Activated naive CD4-positive, alpha-beta T cell treated with anti-CD3 and anti-CD28 coated beads, Interleukin-2, amount 10 ng/mL, durations not matched to agents 7 days and 5 days (primary cell): ENCODE measurements around the gene DOCK11.

Source experiments
- CTCF ChIA-PET: fragments of 350-600 bp; sonication (Branson Sonifier 250); formaldehyde crosslinking; loops from one replicate; lab custom pipeline; 2021; ENCODE audit warnings: antibody characterized with exemption; lab: Charles Lee
- DNase-seq: peaks from one replicate; pipeline ENCODE4 v3.0.0-alpha.2; 2020
- H3K27ac Mint-ChIP-seq: one replicate; pipeline ENCODE4 v1.8.0; 2021; ENCODE audit warnings: mild to moderate bottlenecking, moderate library complexity, mixed read lengths
- H3K27me3 Mint-ChIP-seq: one replicate; pipeline ENCODE4 v1.8.0; 2021; ENCODE audit warnings: mild to moderate bottlenecking, mixed read lengths
- H3K36me3 Mint-ChIP-seq: one replicate; pipeline ENCODE4 v1.8.0; 2021; ENCODE audit warnings: mixed read lengths
- H3K4me1 Mint-ChIP-seq: one replicate; pipeline ENCODE4 v1.8.0; 2021; ENCODE audit warnings: mixed read lengths
- H3K4me3 Mint-ChIP-seq: one replicate; pipeline ENCODE4 v1.8.0; 2021; ENCODE audit warnings: mild to moderate bottlenecking, moderate library complexity, mixed read lengths
- H3K9me3 Mint-ChIP-seq: one replicate; pipeline ENCODE4 v1.8.0; 2021; ENCODE audit warnings: mixed read lengths

DOCK11 gene

DNA sequence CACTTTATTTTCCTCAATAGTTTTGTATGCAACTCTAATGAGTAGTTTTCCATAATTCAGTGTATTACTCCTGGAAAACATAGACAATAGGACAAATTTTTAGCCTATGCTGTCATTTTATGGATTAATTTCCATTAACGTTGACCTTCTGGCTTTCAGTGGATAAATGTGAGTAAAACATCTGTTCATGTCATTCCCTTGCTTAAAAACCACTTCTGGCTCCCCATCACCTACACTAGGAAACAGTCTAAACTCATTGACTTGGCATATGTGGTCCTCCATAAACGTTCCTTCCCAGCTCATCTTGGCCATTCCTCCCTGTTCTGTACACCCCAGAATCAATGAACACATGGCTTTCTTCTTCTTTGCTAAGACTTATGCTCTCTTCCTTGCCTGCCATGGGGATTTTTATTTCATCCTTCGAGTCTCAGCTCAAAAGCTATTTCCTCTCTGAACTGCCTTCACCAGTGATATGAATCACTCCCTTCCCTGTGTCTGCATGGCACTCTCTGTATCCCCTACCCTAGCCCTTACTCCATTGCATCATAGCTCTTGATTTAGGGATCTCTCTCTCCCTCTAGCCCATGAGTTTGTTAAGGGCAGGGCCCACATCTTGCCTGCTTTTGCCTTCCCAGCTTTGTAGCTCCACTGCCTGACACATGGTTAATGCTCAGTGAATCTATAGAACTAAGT, 34.8 kb downstream of the DOCK11 start:
- CTCF ChIA-PET: interaction anchor here (0.9 to 1.9 kb wide), 2 partner anchors 33 to 71 kb away, joined by 3 to 7 read pairs; no protein-coding TSS in a partner anchor
- H3K27ac Mint-ChIP-seq: peak overlapping the region; percentile 98
- no peaks in the 10 kb centered on the region for H3K27me3 Mint-ChIP-seq
- peak overlapping the region; percentile 43 for H3K4me3 Mint-ChIP-seq
- no peaks in the 10 kb centered on the region for H3K9me3 Mint-ChIP-seq
- peaks cover 80% of the 10 kb centered on the region for H3K4me1 Mint-ChIP-seq
- H3K36me3 Mint-ChIP-seq: peaks cover 29% of the 10 kb centered on the region
- DNase-seq: no peak

DNA sequence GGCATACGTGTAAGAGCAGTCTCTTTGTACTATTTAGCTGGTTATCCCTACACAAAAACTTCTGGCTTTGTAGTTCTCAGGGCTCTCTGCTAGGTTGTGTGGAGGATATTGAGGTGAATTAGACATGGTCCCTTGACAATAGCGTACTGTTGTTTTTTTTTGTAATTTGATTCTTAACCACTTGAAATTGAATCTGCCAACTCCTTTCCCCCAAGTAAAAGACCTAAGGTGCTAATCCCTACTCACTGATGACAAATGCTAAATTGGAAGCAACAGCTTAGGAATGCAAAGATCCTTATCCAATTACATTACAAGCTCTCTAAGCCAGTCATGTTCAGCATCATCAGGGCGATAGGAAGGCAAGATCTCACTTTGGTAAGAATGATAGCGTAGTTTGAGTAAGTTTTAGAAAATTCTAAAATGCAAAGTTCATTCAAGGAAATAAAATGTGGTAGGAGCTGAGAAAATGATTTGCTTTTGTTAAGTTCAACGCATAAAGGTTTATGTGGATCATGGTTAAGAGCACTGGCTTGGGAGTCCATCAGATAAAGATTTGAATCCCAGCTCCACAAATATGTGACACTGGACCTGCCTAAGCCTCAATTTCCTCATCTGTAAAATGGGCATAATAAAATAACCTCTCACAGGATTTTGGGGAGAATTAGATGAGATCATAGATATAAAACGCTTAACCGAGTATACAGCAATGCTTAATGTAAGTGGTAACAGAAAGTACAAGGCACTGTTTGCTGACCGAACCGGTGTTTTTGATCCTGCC, 39.3 kb downstream of the DOCK11 start:
- H3K4me1 Mint-ChIP-seq: peaks cover 77% of the 10 kb centered on the region
- CTCF ChIA-PET: interaction anchor here (0.7 kb wide), 1 partner anchor 44 kb away, joined by 3 read pairs; no protein-coding TSS in a partner anchor
- H3K27me3 Mint-ChIP-seq: no peaks in the 10 kb centered on the region
- H3K27ac Mint-ChIP-seq: no peak overlapping the region
- no peak for DNase-seq
- H3K36me3 Mint-ChIP-seq: peaks cover 20% of the 10 kb centered on the region
- no peak overlapping the region for H3K4me3 Mint-ChIP-seq
- no peaks in the 10 kb centered on the region for H3K9me3 Mint-ChIP-seq

DNA sequence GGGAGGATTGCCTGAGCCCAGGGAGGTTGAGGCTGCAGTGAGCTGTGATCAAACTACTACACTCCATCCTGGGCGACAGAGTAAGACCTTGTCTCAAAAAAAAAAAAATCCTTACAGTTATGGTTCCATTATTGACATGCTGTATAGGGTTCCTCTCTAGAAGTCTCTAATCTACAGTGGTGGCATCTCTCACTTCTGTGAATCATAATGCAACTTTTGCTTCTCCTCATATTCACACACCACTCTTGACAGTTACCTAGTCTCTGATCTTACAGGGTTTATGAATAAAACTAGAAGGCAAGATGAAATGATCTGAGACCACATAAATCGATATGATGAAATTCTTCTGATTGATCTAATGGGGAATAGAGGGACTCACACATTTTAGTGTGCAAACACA, 40.6 kb downstream of the DOCK11 start:
- H3K4me1 Mint-ChIP-seq: peaks cover 69% of the 10 kb centered on the region
- no peak overlapping the region for H3K4me3 Mint-ChIP-seq
- peaks cover 13% of the 10 kb centered on the region for H3K36me3 Mint-ChIP-seq
- CTCF ChIA-PET: no interaction called here
- no peaks in the 10 kb centered on the region for H3K27me3 Mint-ChIP-seq
- DNase-seq: no peak
- H3K27ac Mint-ChIP-seq: peak overlapping the region; percentile 81
- H3K9me3 Mint-ChIP-seq: no peaks in the 10 kb centered on the region

DNA sequence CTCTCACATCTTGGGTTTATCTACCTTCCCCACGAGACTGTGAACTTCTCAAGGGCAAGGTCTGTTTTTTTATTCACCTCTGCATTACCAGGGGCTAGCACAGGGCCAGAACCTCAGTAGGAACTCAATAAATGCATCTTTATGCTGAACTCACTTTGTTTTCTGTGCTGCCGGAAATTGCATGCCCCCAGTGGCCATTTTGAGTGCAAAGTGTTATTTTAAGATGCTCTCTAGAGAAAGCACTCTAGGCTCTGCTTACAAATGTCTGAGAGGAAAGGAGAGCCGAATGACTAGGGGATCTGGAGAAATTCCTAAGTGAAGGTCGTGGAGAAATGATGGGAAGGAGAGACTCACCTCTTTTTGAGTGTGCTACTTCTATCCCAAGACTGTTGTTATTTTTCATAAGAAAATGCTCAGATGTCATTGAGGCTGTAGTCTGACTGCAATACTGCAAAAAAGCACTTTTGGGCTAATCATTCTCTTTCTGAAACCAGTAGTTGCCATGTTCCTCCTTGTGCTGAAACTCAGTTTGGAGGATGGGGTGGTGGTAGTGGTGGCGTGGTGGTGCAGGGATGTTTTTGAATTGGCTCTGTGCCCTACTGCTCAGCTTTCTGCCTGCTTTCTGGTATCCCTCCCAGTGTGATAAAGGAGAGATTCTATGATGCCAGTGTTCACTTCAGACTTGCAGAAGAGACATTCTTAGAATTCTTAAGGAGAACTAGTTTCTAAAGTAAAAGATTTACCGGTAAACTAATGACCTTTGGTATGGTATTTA, 41.3 kb downstream of the DOCK11 start:
- DNase-seq: peak; percentile 58
- Mint-ChIP-seq H3K27ac (peak overlapping the region; percentile 81), H3K9me3 (no peaks in the 10 kb centered on the region), H3K4me3 (peak overlapping the region; percentile 35), H3K36me3 (peaks cover 12% of the 10 kb centered on the region), H3K4me1 (peaks cover 69% of the 10 kb centered on the region), H3K27me3 (no peaks in the 10 kb centered on the region)
- CTCF ChIA-PET: interaction anchor here (0.7 kb wide), 1 partner anchor 14 kb away, joined by 3 read pairs; no protein-coding TSS in a partner anchor

DNA sequence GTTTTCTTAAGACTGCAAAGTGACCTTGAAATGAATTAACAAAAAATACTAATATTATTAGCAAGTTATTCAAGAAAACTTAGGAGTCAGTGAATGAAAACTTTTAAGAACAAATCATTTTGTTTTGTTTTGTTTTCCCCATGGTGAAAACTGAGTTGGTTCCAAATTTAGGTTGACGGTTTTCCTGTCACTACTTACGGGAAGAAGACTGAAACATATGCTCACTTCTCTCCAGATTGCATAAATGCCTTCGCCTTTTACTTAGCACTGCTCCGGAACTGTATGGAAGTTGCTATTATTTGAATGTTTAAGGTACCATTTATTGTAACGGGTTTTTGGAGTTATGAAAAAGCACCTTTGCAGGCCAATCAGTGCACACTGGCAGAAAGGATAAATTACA, 42.8 kb downstream of the DOCK11 start:
- CTCF ChIA-PET: interaction anchor here (0.9 to 1.7 kb wide), 2 partner anchors 29 to 41 kb away, joined by 4 to 6 read pairs; no protein-coding TSS in a partner anchor
- Mint-ChIP-seq H3K36me3 (peaks cover 6% of the 10 kb centered on the region), H3K9me3 (no peaks in the 10 kb centered on the region), H3K4me1 (peaks cover 62% of the 10 kb centered on the region), H3K27ac (peak overlapping the region; percentile 46), H3K4me3 (no peak overlapping the region), H3K27me3 (no peaks in the 10 kb centered on the region)
- no peak for DNase-seq

DNA sequence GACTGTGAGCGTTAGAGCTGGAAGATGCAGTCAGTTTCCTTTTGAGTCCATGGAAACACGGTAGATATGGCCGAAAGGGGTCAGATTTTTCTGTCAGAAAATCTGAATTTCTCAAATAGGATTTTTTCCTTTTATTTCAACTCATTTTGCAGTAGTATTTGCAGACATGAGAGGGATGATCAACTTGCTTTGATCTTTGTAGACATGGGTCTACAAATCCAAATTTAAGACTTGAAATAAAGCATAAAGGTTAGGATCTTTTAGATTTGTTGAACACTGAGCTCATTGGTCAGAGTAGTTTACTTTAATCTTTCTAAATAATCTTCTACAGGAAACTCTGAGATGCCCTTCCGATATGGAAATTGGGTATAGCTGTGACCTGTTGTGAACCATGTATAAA, 44.7 kb downstream of the DOCK11 start:
- Mint-ChIP-seq H3K4me1 (peaks cover 45% of the 10 kb centered on the region), H3K27ac (no peak overlapping the region), H3K9me3 (no peaks in the 10 kb centered on the region), H3K27me3 (no peaks in the 10 kb centered on the region), H3K36me3 (peaks cover 15% of the 10 kb centered on the region), H3K4me3 (no peak overlapping the region)
- CTCF ChIA-PET: interaction anchor here (1.4 to 1.7 kb wide), 2 partner anchors 43 to 61 kb away, joined by 3 to 6 read pairs; no protein-coding TSS in a partner anchor
- no peak for DNase-seq

DNA sequence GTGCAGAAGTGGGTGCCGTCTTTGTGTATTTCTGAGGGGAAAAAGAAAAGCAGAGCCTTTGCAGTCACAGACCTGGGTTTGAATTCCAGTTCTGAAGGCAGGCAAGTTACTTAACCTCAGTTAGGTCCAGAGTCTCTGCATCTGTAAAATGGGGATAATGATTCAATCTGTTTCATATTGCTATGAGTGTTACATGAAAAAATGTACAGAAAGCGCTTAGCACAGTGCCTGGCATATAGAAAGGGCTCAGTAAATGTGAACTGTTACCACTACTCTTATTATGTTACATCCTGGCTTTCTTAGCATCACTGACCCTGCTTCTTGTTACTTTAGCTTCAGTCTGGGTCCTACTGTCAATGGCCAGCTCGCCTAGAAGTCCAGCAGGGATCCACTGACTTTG, 45.9 kb downstream of the DOCK11 start:
- Mint-ChIP-seq H3K4me1 (peaks cover 35% of the 10 kb centered on the region), H3K9me3 (no peaks in the 10 kb centered on the region), H3K36me3 (peaks cover 23% of the 10 kb centered on the region), H3K27ac (peak overlapping the region; percentile 49), H3K27me3 (no peaks in the 10 kb centered on the region), H3K4me3 (no peak overlapping the region)
- CTCF ChIA-PET: no interaction called here
- DNase-seq: no peak

DNA sequence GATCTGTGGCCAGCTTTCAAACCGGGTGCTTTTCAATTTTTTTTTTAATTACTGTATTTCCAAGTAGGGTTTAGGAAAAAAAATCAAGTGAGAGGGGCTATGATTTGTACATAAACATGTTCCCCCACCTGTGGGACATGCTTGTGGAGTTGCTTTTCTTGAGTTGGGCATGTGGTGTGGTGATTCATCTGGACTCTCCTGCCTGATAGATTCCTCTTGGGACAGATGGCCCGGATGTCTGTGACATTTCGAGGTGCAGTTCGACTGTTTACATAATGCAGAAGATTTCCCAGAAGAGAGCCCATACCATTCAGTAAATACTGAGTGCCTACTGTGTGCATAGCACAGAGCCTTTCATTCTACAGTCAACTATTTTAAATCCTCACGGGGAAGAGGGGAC, 49.9 kb downstream of the DOCK11 start:
- H3K9me3 Mint-ChIP-seq: no peaks in the 10 kb centered on the region
- no peak for DNase-seq
- peaks cover 33% of the 10 kb centered on the region for H3K36me3 Mint-ChIP-seq
- H3K4me1 Mint-ChIP-seq: peaks cover 9% of the 10 kb centered on the region
- CTCF ChIA-PET: no interaction called here
- H3K27ac Mint-ChIP-seq: no peak overlapping the region
- H3K4me3 Mint-ChIP-seq: no peak overlapping the region
- no peaks in the 10 kb centered on the region for H3K27me3 Mint-ChIP-seq

DNA sequence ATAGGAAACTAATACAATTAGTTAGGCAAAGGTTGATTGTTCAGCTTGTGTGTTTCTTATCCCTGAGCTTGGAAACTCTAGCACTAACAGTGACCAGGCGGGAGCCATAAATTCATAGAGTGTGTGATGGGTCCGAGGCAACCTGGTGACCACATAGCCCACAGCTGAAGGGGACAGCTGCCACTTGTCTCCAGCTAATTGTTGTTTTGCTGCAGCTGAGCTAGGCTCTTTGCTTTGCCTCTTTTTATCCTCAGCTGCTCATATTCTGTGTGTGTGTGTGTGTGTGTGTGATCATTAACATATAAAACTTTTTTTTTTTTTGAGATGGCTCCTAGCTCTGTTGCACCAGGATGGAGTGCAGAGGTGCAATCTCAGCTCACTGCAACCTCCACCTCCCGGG, 53.2 kb downstream of the DOCK11 start:
- H3K9me3 Mint-ChIP-seq: no peaks in the 10 kb centered on the region
- H3K27me3 Mint-ChIP-seq: no peaks in the 10 kb centered on the region
- H3K27ac Mint-ChIP-seq: no peak overlapping the region
- no peak overlapping the region for H3K4me3 Mint-ChIP-seq
- CTCF ChIA-PET: no interaction called here
- no peak for DNase-seq
- peaks cover 36% of the 10 kb centered on the region for H3K36me3 Mint-ChIP-seq
- H3K4me1 Mint-ChIP-seq: peaks cover 9% of the 10 kb centered on the region

DNA sequence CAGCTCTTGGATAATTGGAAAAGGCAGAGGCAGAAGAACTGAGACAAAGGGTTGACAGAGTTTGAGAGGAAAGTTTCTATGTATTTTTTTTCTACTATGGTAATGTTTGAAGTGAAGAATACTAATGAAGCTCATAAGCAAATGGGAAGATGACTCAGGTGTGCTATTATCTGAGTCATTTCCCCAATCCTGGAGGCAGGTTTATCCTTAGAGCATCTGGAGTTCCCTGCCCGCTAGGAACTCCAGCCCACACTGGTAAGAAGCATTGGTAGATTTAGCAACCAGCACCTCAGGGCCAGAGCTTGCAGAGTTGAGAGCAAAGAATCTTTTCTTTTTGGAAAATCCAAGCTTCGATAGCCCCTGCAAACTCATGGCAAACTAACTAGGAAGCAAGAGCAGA, 55.2 kb downstream of the DOCK11 start:
- no peaks in the 10 kb centered on the region for H3K27me3 Mint-ChIP-seq
- H3K9me3 Mint-ChIP-seq: no peaks in the 10 kb centered on the region
- no peak overlapping the region for H3K27ac Mint-ChIP-seq
- H3K4me3 Mint-ChIP-seq: no peak overlapping the region
- H3K4me1 Mint-ChIP-seq: peaks cover 13% of the 10 kb centered on the region
- DNase-seq: no peak
- H3K36me3 Mint-ChIP-seq: peaks cover 32% of the 10 kb centered on the region
- CTCF ChIA-PET: interaction anchor here (0.9 to 1.4 kb wide), 2 partner anchors 13 to 51 kb away, joined by 3 to 4 read pairs; no protein-coding TSS in a partner anchor

DNA sequence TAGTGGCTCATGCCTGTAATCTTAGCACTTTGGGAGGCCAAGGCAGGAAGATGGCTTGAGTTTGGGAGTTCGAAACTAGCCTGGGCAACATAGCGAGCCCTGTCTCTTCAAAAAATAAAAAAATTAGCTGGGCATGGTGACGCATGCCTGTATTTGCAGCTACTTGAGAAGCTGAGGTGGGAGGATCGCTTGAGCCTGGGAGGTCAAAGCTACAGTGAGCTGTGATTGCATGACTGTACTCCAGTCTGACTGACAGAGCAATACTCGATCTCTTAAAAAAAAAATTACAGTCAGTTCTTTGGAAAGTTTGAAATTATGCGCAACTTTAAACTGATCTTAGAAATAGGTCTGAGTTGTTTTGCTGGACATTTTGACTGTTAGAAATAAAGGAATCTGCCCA, 55.8 kb downstream of the DOCK11 start:
- DNase-seq: no peak
- Mint-ChIP-seq H3K4me3 (no peak overlapping the region), H3K27ac (no peak overlapping the region), H3K36me3 (peaks cover 26% of the 10 kb centered on the region), H3K27me3 (no peaks in the 10 kb centered on the region), H3K4me1 (peaks cover 12% of the 10 kb centered on the region), H3K9me3 (no peaks in the 10 kb centered on the region)
- CTCF ChIA-PET: interaction anchor here (0.9 to 1.4 kb wide), 2 partner anchors 14 to 50 kb away, joined by 3 to 4 read pairs; no protein-coding TSS in a partner anchor

DNA sequence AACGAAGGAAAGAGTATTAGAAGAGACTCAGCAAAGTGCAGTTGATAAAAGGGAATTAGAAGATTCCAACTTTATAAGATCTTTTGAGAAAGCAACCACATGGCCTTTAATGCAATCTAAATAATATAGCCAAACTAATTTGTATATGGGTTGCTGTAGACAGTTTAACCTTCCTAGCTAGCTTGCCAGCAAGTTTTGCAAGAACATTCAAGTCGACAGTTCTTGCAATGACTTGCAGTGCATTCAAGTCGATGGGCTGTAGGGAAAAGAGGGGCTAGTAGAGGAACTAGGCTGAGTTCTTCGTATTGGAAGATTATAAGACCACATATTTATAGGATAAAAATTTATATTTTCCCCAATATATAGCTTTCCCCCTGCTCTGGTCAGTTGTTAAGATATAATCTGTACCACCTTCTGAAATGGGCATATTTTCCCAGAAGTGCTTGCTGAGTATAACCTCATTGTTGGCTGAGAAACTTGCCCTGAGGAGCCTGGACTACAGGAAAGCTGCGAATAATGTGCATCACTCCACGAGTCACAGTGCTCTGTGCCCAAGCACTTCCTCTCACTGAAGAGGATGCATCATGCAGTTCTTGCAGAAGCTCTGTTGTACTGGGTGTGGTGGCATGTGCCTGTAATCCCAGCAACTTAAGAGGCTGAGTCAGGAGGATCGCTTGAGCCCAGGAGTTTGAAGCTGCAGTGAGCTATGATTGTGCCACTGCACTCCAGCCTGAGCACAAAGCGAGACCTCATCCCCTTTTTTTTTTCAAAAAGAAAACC, 56.7 kb downstream of the DOCK11 start:
- CTCF ChIA-PET: interaction anchor here (0.6 kb wide), 1 partner anchor 30 kb away, joined by 3 read pairs; no protein-coding TSS in a partner anchor
- Mint-ChIP-seq H3K4me1 (peaks cover 11% of the 10 kb centered on the region), H3K4me3 (no peak overlapping the region), H3K27ac (no peak overlapping the region), H3K9me3 (no peaks in the 10 kb centered on the region), H3K27me3 (no peaks in the 10 kb centered on the region), H3K36me3 (peaks cover 30% of the 10 kb centered on the region)
- DNase-seq: no peak

DNA sequence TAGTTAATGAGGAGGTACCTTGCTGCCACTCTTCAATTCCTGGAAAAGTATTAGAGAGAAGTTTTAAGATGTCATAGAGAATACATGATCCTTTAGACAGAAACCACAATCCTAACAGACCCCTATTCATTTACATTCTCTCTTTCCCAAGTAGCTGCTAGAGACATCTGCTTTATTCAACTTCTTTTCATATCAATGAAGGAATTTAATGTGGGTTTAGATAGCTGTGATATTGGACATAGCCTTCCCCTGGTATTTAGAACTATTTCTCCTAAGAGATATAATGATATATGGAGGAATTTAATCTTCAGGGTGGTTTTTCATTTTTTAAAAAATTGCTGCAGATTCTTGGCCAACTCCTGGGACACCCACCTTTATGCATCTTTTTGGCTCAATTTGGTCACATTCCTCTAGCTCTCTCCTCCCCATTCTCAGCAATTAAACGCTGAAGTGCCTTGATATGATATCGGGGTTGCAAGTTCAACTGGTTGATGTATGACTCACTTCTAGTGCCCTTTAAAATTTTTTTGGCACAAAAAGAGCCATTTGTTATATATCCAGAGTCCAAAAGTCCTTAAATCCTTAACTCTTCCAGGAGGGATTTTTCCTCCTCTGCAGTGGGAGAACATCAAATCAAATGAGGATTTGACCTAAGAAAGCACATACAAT, 57.6 kb downstream of the DOCK11 start:
- H3K27me3 Mint-ChIP-seq: no peaks in the 10 kb centered on the region
- H3K36me3 Mint-ChIP-seq: peaks cover 26% of the 10 kb centered on the region
- no peak for DNase-seq
- H3K4me3 Mint-ChIP-seq: no peak overlapping the region
- H3K27ac Mint-ChIP-seq: no peak overlapping the region
- no peaks in the 10 kb centered on the region for H3K9me3 Mint-ChIP-seq
- CTCF ChIA-PET: interaction anchor here (0.6 kb wide), 1 partner anchor 31 kb away, joined by 3 read pairs; no protein-coding TSS in a partner anchor
- peaks cover 11% of the 10 kb centered on the region for H3K4me1 Mint-ChIP-seq
